ENCODE data around the gene DDC.

DNA sequence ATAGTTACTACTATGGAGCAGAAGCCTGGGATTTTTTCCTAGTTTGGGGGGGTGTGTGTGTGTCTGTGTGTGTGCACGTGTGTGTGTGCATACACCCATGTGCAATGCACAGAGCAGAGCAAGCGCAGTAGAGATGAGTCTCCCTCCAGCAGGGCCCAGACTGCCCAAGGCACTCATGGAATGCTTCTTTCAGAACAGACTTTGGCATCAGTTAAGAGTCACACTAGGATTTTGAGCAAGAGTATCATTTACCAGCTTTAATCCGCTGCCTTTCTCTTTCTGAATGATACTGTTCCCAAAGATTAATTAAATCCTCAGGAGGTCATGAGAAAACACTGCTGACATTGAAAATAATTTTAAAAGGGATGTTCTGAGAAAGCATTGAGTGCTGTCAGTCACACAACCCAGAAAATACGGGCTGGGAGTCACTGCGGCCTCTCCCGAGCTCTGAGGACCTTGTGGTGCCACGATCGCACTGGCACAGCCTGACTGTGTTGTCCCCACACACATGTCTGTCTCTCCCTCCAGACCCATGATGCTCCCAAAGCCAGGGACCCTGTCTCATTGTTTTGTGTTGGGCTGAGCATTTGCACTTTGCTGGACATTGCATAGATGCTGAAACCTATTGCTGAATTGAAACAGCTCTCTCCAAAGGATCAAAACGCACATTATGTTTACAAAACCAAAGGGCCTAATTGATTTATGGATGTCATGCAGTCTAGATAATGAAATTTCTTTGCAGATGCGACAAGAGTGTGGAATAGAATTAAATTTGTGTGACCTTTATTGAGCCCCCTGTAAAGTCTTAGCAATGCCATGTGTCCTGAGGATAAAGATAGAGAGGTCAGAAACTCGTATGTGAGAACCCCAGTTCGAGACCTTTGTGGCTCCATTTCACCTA lies 60.3 kb downstream of the DDC start:
- TF ChIP-seq POLR2A (IDR thresholded peaks at IDR 0.05), result no peak
- TF ChIP-seq, protein P1, sequence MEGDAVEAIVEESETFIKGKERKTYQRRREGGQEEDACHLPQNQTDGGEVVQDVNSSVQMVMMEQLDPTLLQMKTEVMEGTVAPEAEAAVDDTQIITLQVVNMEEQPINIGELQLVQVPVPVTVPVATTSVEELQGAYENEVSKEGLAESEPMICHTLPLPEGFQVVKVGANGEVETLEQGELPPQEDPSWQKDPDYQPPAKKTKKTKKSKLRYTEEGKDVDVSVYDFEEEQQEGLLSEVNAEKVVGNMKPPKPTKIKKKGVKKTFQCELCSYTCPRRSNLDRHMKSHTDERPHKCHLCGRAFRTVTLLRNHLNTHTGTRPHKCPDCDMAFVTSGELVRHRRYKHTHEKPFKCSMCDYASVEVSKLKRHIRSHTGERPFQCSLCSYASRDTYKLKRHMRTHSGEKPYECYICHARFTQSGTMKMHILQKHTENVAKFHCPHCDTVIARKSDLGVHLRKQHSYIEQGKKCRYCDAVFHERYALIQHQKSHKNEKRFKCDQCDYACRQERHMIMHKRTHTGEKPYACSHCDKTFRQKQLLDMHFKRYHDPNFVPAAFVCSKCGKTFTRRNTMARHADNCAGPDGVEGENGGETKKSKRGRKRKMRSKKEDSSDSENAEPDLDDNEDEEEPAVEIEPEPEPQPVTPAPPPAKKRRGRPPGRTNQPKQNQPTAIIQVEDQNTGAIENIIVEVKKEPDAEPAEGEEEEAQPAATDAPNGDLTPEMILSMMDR (IDR thresholded peaks at IDR 0.05), result no peak
